ENCODE data around the gene LYRM9.

DNA sequence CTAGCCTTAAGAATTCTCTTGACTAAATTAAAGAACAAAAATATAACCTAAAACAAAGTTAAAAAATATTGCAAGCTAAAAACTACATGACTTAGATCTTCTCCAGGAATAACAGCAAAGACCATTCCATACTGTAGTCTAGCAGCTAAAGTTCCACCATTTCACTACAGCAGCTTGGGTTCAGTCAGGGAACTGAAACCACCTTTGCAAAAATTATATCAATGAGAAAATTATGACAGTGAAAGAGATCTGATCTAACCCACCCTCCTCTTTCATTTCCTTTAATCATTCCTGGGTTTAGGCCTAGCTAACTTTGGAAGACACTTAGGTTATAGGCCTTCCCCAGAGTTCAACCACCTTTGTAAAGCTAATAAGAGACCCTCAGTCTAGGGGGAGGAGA is 56.5 kb downstream of the LYRM9 start:
- TF ChIP-seq POLR2AphosphoS5 (IDR thresholded peaks at IDR 0.05; ENCODE audit: low read depth, low read length) (no peak), POLR2A (IDR thresholded peaks at IDR 0.05; ENCODE audit: low read depth, low read length) (no peak), TAF1 (IDR thresholded peaks at IDR 0.05; ENCODE audit: borderline replicate concordance, low read depth, low read length) (no peak)
